SU-DHL-6 (cell line): Measurements from ENCODE around the gene MAP2K1.
"Not testable (repeated sequence)": the region's sequence is repeated elsewhere in the genome, so short reads cannot be mapped to it uniquely, and the experiment has no call there.

Experiments used
- H2AFZ ChIP-seq: fragments of 200-600 bp; sonication (generic); 2 replicates; pipeline ENCODE4 v1.6.1; 2014; ENCODE audit warnings: low read depth, mild to moderate bottlenecking, moderate library complexity, mixed read lengths, antibody characterized with exemption, low read length; ENCODE audit not compliant: severe bottlenecking
- H3F3A ChIP-seq: fragments of 200-600 bp; shearing (Covaris generic); 2 replicates; pipeline ENCODE4 v1.6.0; 2016; ENCODE audit warnings: antibody characterized with exemption, mild to moderate bottlenecking; ENCODE audit not compliant: insufficient read depth
- H3K27ac ChIP-seq: fragments of 200-600 bp; sonication (generic); 2 replicates; pipeline ENCODE4 v1.5.1; 2016; ENCODE audit warnings: low read depth, mild to moderate bottlenecking, low read length, moderate library complexity, mixed read lengths
- H3K27me3 ChIP-seq: fragments of 200-600 bp; sonication (generic), shearing (Covaris generic); 2 replicates; pipeline ENCODE4 v1.6.0; 2014; ENCODE audit warnings: mild to moderate bottlenecking, low read length
- H3K36me3 ChIP-seq: fragments of 200-600 bp; sonication (generic); 2 replicates; pipeline ENCODE4 v1.6.1; 2014; ENCODE audit warnings: mild to moderate bottlenecking, low read length, mixed read lengths
- H3K4me2 ChIP-seq: fragments of 300-600, 200-600 bp; shearing (Covaris generic), sonication (generic); 2 replicates; pipeline ENCODE4 v1.6.0; 2014; ENCODE audit warnings: low read length, low read depth, mild to moderate bottlenecking; ENCODE audit not compliant: poor library complexity, severe bottlenecking
- H3K4me3 ChIP-seq: fragments of 200-600 bp; sonication (generic); 2 replicates; pipeline ENCODE4 v1.5.1; 2014; ENCODE audit warnings: antibody characterized with exemption, low read length, mild to moderate bottlenecking, mixed read lengths; ENCODE audit not compliant: insufficient read depth, poor library complexity, severe bottlenecking
- H3K79me2 ChIP-seq: fragments of 200-600 bp; sonication (generic); 2 replicates; pipeline ENCODE4 v1.6.1; 2014; ENCODE audit warnings: mild to moderate bottlenecking, low read length, moderate library complexity; ENCODE audit not compliant: insufficient read depth
- H3K9ac ChIP-seq: fragments of 200-600 bp; sonication (generic); 2 replicates; pipeline ENCODE4 v1.7.0; 2014; ENCODE audit warnings: mild to moderate bottlenecking, low read length
- H3K9me2 ChIP-seq: fragments of 200-600 bp; sonication (generic); replicated peaks from 2 replicates; pipeline ENCODE4 v1.6.1; 2014; ENCODE audit warnings: low read length; ENCODE audit not compliant: insufficient read depth
- H3K9me3 ChIP-seq: fragments of 200-600 bp; sonication (generic); 2 replicates; pipeline ENCODE4 v1.6.1; 2014; ENCODE audit warnings: low read length, mixed read lengths; ENCODE audit not compliant: insufficient read depth
- H4K20me1 ChIP-seq: fragments of 200-600 bp; sonication (generic); 2 replicates; pipeline ENCODE4 v1.6.1; 2014; ENCODE audit warnings: low read depth, mild to moderate bottlenecking, antibody characterized with exemption, low read length, moderate library complexity, mixed read lengths
- CTCF ChIP-seq: fragments of 200-600 bp; sonication (generic); IDR thresholded peaks from one replicate; pipeline ENCODE4 v1.5.1; 2017; ENCODE audit warnings: antibody characterized with exemption, mild to moderate bottlenecking, low read length, moderate library complexity; ENCODE audit not compliant: insufficient read depth, poor library complexity, severe bottlenecking
- EZH2phosphoT487 ChIP-seq: fragments of 200-600 bp; sonication (generic), shearing (Covaris generic); conservative IDR thresholded peaks from 2 replicates; pipeline ENCODE4 v1.6.1; 2018; ENCODE audit warnings: mild to moderate bottlenecking, antibody characterized with exemption, low read length, moderate library complexity, mixed read lengths

Gene MAP2K1

DNA sequence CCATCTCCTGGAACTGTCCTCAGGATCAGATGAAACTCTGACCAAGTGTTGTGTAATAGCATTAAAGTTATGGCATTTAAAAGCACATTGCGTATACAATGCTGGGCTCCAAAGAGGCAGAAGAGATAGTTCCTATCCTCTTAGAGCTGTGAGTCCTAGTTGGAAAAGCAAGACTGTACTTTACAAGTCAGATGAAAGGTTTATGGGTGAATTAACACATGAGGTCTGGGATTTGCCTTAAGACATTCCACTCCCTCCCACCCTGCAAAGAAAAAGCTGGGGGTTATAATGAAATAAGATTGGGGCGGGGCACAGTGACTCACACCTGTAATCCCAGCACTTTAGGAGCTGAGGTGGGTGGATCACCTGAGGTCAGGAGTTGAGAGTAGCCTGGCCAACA, 75.2 kb downstream of the MAP2K1 start:
- TF ChIP-seq EZH2phosphoT487 = no peak
- no peak for TF ChIP-seq CTCF
- no peak overlapping the region for H3K4me3 ChIP-seq
- H2AFZ ChIP-seq = no peak overlapping the region
- no peaks in the 10 kb centered on the region for H3F3A ChIP-seq
- no peaks in the 10 kb centered on the region for H3K36me3 ChIP-seq
- no peak overlapping the region for H3K9ac ChIP-seq
- H3K27me3 ChIP-seq = no peaks in the 10 kb centered on the region
- H3K27ac ChIP-seq = no peak overlapping the region
- H3K9me2 ChIP-seq = no peaks in the 10 kb centered on the region
- H3K9me3 ChIP-seq = no peaks in the 10 kb centered on the region
- H3K79me2 ChIP-seq = no peaks in the 10 kb centered on the region
- H4K20me1 ChIP-seq = no peaks in the 10 kb centered on the region
- H3K4me2 ChIP-seq = no peak overlapping the region

GRCh38 chr15:66462627-66463026, 75.9 kb downstream of the MAP2K1 start:
- no peaks in the 10 kb centered on the region for H3K9me2 ChIP-seq
- H4K20me1 ChIP-seq = no peaks in the 10 kb centered on the region
- H3K9ac ChIP-seq = no peak overlapping the region
- no peaks in the 10 kb centered on the region for H3F3A ChIP-seq
- no peak overlapping the region for H3K27ac ChIP-seq
- no peak overlapping the region for H2AFZ ChIP-seq
- H3K79me2 ChIP-seq = no peaks in the 10 kb centered on the region
- TF ChIP-seq EZH2phosphoT487 (no peak), CTCF (no peak)
- no peaks in the 10 kb centered on the region for H3K36me3 ChIP-seq
- no peak overlapping the region for H3K4me3 ChIP-seq
- no peaks in the 10 kb centered on the region for H3K27me3 ChIP-seq
- H3K9me3 ChIP-seq = no peaks in the 10 kb centered on the region
- no peak overlapping the region for H3K4me2 ChIP-seq

DNA sequence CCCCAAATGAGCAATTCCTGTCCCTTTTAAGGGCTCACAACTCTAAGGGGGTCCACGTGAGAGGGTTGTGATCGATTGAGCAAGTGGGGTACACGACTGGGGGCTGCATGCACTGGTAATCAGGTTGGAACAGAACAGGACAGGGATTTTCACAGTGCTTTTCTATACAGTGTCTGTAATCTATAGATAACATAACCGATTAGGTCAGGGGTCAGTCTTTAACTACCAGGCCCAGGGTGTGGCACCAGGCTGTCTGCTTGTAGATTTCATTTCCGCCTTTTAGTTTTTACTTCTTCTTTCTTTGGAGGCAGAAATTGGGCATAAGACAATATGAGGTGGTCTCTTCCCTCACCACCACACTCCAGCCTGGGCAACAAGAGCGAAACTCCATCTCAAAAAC, 78.6 kb downstream of the MAP2K1 start:
- not testable (repeated sequence) for H4K20me1 ChIP-seq, H2AFZ ChIP-seq, H3K9ac ChIP-seq, H3K79me2 ChIP-seq, H3K36me3 ChIP-seq, H3K27me3 ChIP-seq, H3F3A ChIP-seq, H3K9me2 ChIP-seq, H3K9me3 ChIP-seq, H3K4me3 ChIP-seq, H3K4me2 ChIP-seq, H3K27ac ChIP-seq

GRCh38 chr15:66467162-66468040, 80.7 kb downstream of the MAP2K1 start:
- H3F3A ChIP-seq, H3K79me2 ChIP-seq, H2AFZ ChIP-seq, H3K9ac ChIP-seq, H3K27me3 ChIP-seq, H3K9me3 ChIP-seq, H3K4me3 ChIP-seq, H3K4me2 ChIP-seq, H3K36me3 ChIP-seq, H3K9me2 ChIP-seq, H3K27ac ChIP-seq, H4K20me1 ChIP-seq: not testable (repeated sequence)

- not testable (repeated sequence) for H3K79me2 ChIP-seq, H2AFZ ChIP-seq, H4K20me1 ChIP-seq, H3K4me3 ChIP-seq, H3K27ac ChIP-seq, H3K9me3 ChIP-seq, H3F3A ChIP-seq, H3K9me2 ChIP-seq, H3K9ac ChIP-seq, H3K36me3 ChIP-seq, H3K27me3 ChIP-seq, H3K4me2 ChIP-seq
Observed at GRCh38 chr15:66470825-66471224, 84.1 kb downstream of the MAP2K1 start.
